Type B pancreatic cell (in vitro differentiated cells): ENCODE data around the gene HSD17B12. TPM values are rescaled to one million over a fixed set of nuclear protein-coding genes. Genes with fewer than 3 reads are reported as not detected.
"Not testable (repeated sequence)": the region's sequence is repeated elsewhere in the genome, so short reads cannot be mapped to it uniquely, and the experiment has no call there.

Source experiments
- DNase-seq: peaks from one replicate; pipeline ENCODE4 v3.0.0; 2021; ENCODE audit warnings: mixed read lengths; ENCODE audit not compliant: unreplicated experiment; ENCODE audit errors: extremely low spot score
- H3K27ac Mint-ChIP-seq: 2 replicates; pipeline ENCODE4 v1.8.0; 2021; ENCODE audit warnings: mild to moderate bottlenecking, mixed read lengths
- H3K27me3 Mint-ChIP-seq: 2 replicates; pipeline ENCODE4 v1.8.0; 2021; ENCODE audit warnings: mixed read lengths
- H3K36me3 Mint-ChIP-seq: 2 replicates; pipeline ENCODE4 v1.8.0; 2021; ENCODE audit warnings: mixed read lengths
- H3K4me1 Mint-ChIP-seq: one replicate; pipeline ENCODE4 v1.8.0; 2021; ENCODE audit warnings: mixed read lengths; ENCODE audit not compliant: unreplicated experiment
- H3K4me3 Mint-ChIP-seq: 2 replicates; pipeline ENCODE4 v1.8.0; 2021; ENCODE audit warnings: mild to moderate bottlenecking, mixed read lengths
- H3K9me3 Mint-ChIP-seq: 2 replicates; pipeline ENCODE4 v1.8.0; 2021; ENCODE audit warnings: mixed read lengths
- CTCF ChIP-seq: fragments of 200-600 bp; sonication (generic); conservative IDR thresholded peaks from 2 replicates; pipeline ENCODE4 v1.5.0; 2021; ENCODE audit warnings: antibody characterized with exemption, mild to moderate bottlenecking
- total RNA-seq: library from RNA; stranded (reverse); gene quantifications from 2 replicates; pipeline ENCODE4 v1.2.1, GENCODE V29; 2021; ENCODE audit warnings: low replicate concordance

HSD17B12 gene
- total RNA-seq, 1 donor from 2014 or later, result 99.0 TPM

GRCh38 chr11:43649501-43649900 is 31.0 kb upstream of the HSD17B12 start:
- Mint-ChIP-seq H3K27me3 (no peaks in the 10 kb centered on the region), H3K9me3 (peaks cover 9% of the 10 kb centered on the region), H3K4me3 (no peak overlapping the region), H3K27ac (no peak overlapping the region), H3K36me3 (no peaks in the 10 kb centered on the region), H3K4me1 (peaks cover 10% of the 10 kb centered on the region)
- DNase-seq, result no peak
- TF ChIP-seq CTCF, result no peak

GRCh38 chr11:43649921-43650320 is 30.6 kb upstream of the HSD17B12 start:
- H3K9me3 Mint-ChIP-seq, result peaks cover 9% of the 10 kb centered on the region
- no peaks in the 10 kb centered on the region for H3K36me3 Mint-ChIP-seq
- H3K4me3 Mint-ChIP-seq, result no peak overlapping the region
- peaks cover 10% of the 10 kb centered on the region for H3K4me1 Mint-ChIP-seq
- H3K27me3 Mint-ChIP-seq, result no peaks in the 10 kb centered on the region
- no peak overlapping the region for H3K27ac Mint-ChIP-seq
- no peak for TF ChIP-seq CTCF
- DNase-seq, result no peak

GRCh38 chr11:43663018-43663417 is 17.5 kb upstream of the HSD17B12 start:
- H3K27ac Mint-ChIP-seq, H3K4me1 Mint-ChIP-seq, H3K9me3 Mint-ChIP-seq, DNase-seq, H3K36me3 Mint-ChIP-seq, H3K4me3 Mint-ChIP-seq: not testable (repeated sequence)
- H3K27me3 Mint-ChIP-seq, result peaks cover 12% of the 10 kb centered on the region

GRCh38 chr11:43664295-43664694 is 16.2 kb upstream of the HSD17B12 start:
- H3K36me3 Mint-ChIP-seq, result no peaks in the 10 kb centered on the region
- peaks cover 12% of the 10 kb centered on the region for H3K27me3 Mint-ChIP-seq
- H3K27ac Mint-ChIP-seq, result no peak overlapping the region
- H3K9me3 Mint-ChIP-seq, result no peaks in the 10 kb centered on the region
- no peaks in the 10 kb centered on the region for H3K4me1 Mint-ChIP-seq
- no peak overlapping the region for H3K4me3 Mint-ChIP-seq
- no peak for TF ChIP-seq CTCF
- no peak for DNase-seq

GRCh38 chr11:43671284-43671683 is 9.3 kb upstream of the HSD17B12 start:
- not testable (repeated sequence) for H3K4me1 Mint-ChIP-seq, DNase-seq, H3K27ac Mint-ChIP-seq, H3K4me3 Mint-ChIP-seq, H3K36me3 Mint-ChIP-seq, H3K9me3 Mint-ChIP-seq
- H3K27me3 Mint-ChIP-seq, result peaks cover 16% of the 10 kb centered on the region

GRCh38 chr11:43674560-43674959 is 6.0 kb upstream of the HSD17B12 start:
- Mint-ChIP-seq H3K36me3 (no peaks in the 10 kb centered on the region), H3K27me3 (peaks cover 6% of the 10 kb centered on the region), H3K4me3 (no peak overlapping the region), H3K4me1 (no peaks in the 10 kb centered on the region), H3K27ac (no peak overlapping the region), H3K9me3 (no peaks in the 10 kb centered on the region)
- TF ChIP-seq CTCF, result no peak
- DNase-seq, result no peak

GRCh38 chr11:43676933-43677332 is 3.6 kb upstream of the HSD17B12 start:
- H3K4me3 Mint-ChIP-seq, result no peak overlapping the region
- no peak for TF ChIP-seq CTCF
- H3K9me3 Mint-ChIP-seq, result no peaks in the 10 kb centered on the region
- H3K4me1 Mint-ChIP-seq, result peaks cover 4% of the 10 kb centered on the region
- peaks cover 2% of the 10 kb centered on the region for H3K36me3 Mint-ChIP-seq
- H3K27me3 Mint-ChIP-seq, result peaks cover 4% of the 10 kb centered on the region
- no peak overlapping the region for H3K27ac Mint-ChIP-seq
- DNase-seq, result no peak
